HEK293 (cell line): ENCODE data around the gene KCNE4.

ENCODE experiments used
- CTCF ChIA-PET: fragments of 350-600 bp; formaldehyde crosslinking; extraction: SDS; loops from one replicate; lab custom pipeline; 2021; ENCODE audit warnings: antibody characterized with exemption; lab: Yijun Ruan, JAX
- POLR2A ChIA-PET: fragments of 300-600 bp; formaldehyde crosslinking; extraction: SDS; loops from one replicate; lab custom pipeline; 2020; ENCODE audit warnings: antibody characterized with exemption, inconsistent platforms; lab: Yijun Ruan, JAX
- H3K27ac ChIP-seq: fragments of 200-500 bp; sonication (Bioruptor generic); 2 replicates; pipeline ENCODE4 v1.5.1; 2014; ENCODE audit warnings: low read depth, low read length, control low read depth, inconsistent platforms; ENCODE audit errors: extremely low read depth
- H3K36me3 ChIP-seq, 2 experiments: fragments of 200-500 bp in 1 of 2; sonication (Bioruptor generic) in 1 of 2; 1 replicate in 1 of 2; 2 replicates in 1 of 2; pipeline ENCODE4 v1.5.1; 2014 to 2017; ENCODE audit warnings: inconsistent platforms in 2 of 2, low read length in 2 of 2; ENCODE audit not compliant: control insufficient read depth in 2 of 2, insufficient read depth in 1 of 2
- H3K4me1 ChIP-seq: fragments of 200-500 bp; sonication (Bioruptor generic); 2 replicates; pipeline ENCODE4 v1.5.1; 2014; ENCODE audit warnings: mild to moderate bottlenecking, low read length, inconsistent platforms; ENCODE audit not compliant: control insufficient read depth, insufficient read depth
- H3K4me3 ChIP-seq: 2 replicates; pipeline ENCODE4 v1.5.1; 2011; ENCODE audit warnings: low read depth, mild to moderate bottlenecking, control low read depth, low read length, moderate library complexity
- H3K9me3 ChIP-seq: fragments of 200-500 bp; sonication (Bioruptor generic); 2 replicates; pipeline ENCODE4 v1.5.1; 2014; ENCODE audit warnings: low read depth, low read length, inconsistent platforms; ENCODE audit not compliant: control insufficient read depth, insufficient read depth
- GLI4 ChIP-seq: fragments of 450-650 bp; formaldehyde crosslinking; IDR thresholded peaks from 2 replicates; pipeline ENCODE4 v1.5.1; 2016; ENCODE audit warnings: missing biosample characterization, missing genetic modification characterization
- HOXC10 ChIP-seq: sonication (generic); formaldehyde crosslinking; IDR thresholded peaks from 2 replicates; pipeline ENCODE4 v1.8.1; 2023; ENCODE audit warnings: mild to moderate bottlenecking, missing genetic modification reagents
- IKZF3 ChIP-seq: fragments of 450-650 bp; IDR thresholded peaks from 2 replicates; pipeline ENCODE4 v1.5.0; 2018; ENCODE audit warnings: missing biosample characterization, mild to moderate bottlenecking, missing genetic modification characterization, moderate library complexity
- OSR2 ChIP-seq: fragments of 450-650 bp; formaldehyde crosslinking; IDR thresholded peaks from 2 replicates; pipeline ENCODE4 v1.5.1; 2016; ENCODE audit warnings: missing biosample characterization, missing genetic modification characterization
- ZFP3 ChIP-seq: fragments of 450-650 bp; formaldehyde crosslinking; IDR thresholded peaks from 2 replicates; pipeline ENCODE4 v1.5.1; 2016; ENCODE audit warnings: low read depth, missing biosample characterization, missing genetic modification characterization
- ZFP41 ChIP-seq: fragments of 450-650 bp; formaldehyde crosslinking; IDR thresholded peaks from 2 replicates; pipeline ENCODE4 v1.5.1; 2016; ENCODE audit warnings: missing biosample characterization, missing genetic modification characterization, borderline replicate concordance
- ZNF112 ChIP-seq: fragments of 450-650 bp; formaldehyde crosslinking; IDR thresholded peaks from 2 replicates; pipeline ENCODE4 v1.5.0; 2017; ENCODE audit warnings: missing biosample characterization, missing genetic modification characterization
- ZNF169 ChIP-seq: fragments of 450-650 bp; formaldehyde crosslinking; IDR thresholded peaks from 2 replicates; pipeline ENCODE4 v1.5.1; 2016; ENCODE audit warnings: missing biosample characterization, missing genetic modification characterization
- ZNF223 ChIP-seq: fragments of 450-650 bp; formaldehyde crosslinking; IDR thresholded peaks from 2 replicates; pipeline ENCODE4 v1.5.1; 2016; ENCODE audit warnings: missing biosample characterization, missing genetic modification characterization
- ZNF362 ChIP-seq: fragments of 450-650 bp; formaldehyde crosslinking; IDR thresholded peaks from 2 replicates; pipeline ENCODE4 v1.5.1; 2016; ENCODE audit warnings: missing biosample characterization, missing genetic modification characterization
- ZNF366 ChIP-seq: fragments of 450-650 bp; formaldehyde crosslinking; conservative IDR thresholded peaks from 2 replicates; pipeline ENCODE4 v1.5.1; 2016; ENCODE audit warnings: missing biosample characterization, missing genetic modification characterization
- ZNF561 ChIP-seq: fragments of 450-650 bp; IDR thresholded peaks from 2 replicates; pipeline ENCODE4 v1.5.1; 2018; ENCODE audit warnings: missing biosample characterization, missing genetic modification characterization, borderline replicate concordance
- ZNF600 ChIP-seq: fragments of 450-650 bp; formaldehyde crosslinking; IDR thresholded peaks from 2 replicates; pipeline ENCODE4 v1.5.1; 2016; ENCODE audit warnings: missing biosample characterization, missing genetic modification characterization
- ZNF747 ChIP-seq: fragments of 450-650 bp; formaldehyde crosslinking; IDR thresholded peaks from 2 replicates; pipeline ENCODE4 v1.5.1; 2016; ENCODE audit warnings: missing biosample characterization, missing genetic modification characterization
- ZNF768 ChIP-seq: fragments of 450-650 bp; formaldehyde crosslinking; IDR thresholded peaks from 2 replicates; pipeline ENCODE4 v1.5.1; 2018; ENCODE audit warnings: missing biosample characterization, mild to moderate bottlenecking, missing genetic modification characterization
- ZSCAN16 ChIP-seq: fragments of 450-650 bp; formaldehyde crosslinking; IDR thresholded peaks from 2 replicates; pipeline ENCODE4 v1.5.1; 2016; ENCODE audit warnings: missing biosample characterization, missing genetic modification characterization
- ZXDB ChIP-seq: fragments of 450-650 bp; formaldehyde crosslinking; IDR thresholded peaks from 2 replicates; pipeline ENCODE4 v1.5.1; 2016; ENCODE audit warnings: missing biosample characterization, missing genetic modification characterization
- TF ChIP-seq, protein P1 (sequence below): fragments of 450-650 bp; formaldehyde crosslinking; IDR thresholded peaks from 2 replicates; pipeline ENCODE4 v1.5.1; 2017; ENCODE audit warnings: missing biosample characterization, missing genetic modification characterization
- TF ChIP-seq, protein P2 (sequence below): fragments of 450-650 bp; formaldehyde crosslinking; IDR thresholded peaks from 2 replicates; pipeline ENCODE4 v1.5.1; 2016; ENCODE audit warnings: missing biosample characterization, missing genetic modification characterization
- TF ChIP-seq, protein P3 (sequence below): fragments of 450-650 bp; formaldehyde crosslinking; IDR thresholded peaks from 2 replicates; pipeline ENCODE4 v1.5.1; 2016; ENCODE audit warnings: missing biosample characterization, missing genetic modification characterization

The KCNE4 gene

GRCh38 chr2:223039618-223040017, 12.4 kb upstream of the KCNE4 start:
- ChIA-PET POLR2A (no interaction called here), CTCF (interaction anchor here (0.5 to 2.4 kb wide), 2 partner anchors 12 to 1211 kb away, joined by 4 to 7 read pairs; no protein-coding TSS in a partner anchor)
- H3K4me1 ChIP-seq = peaks cover 11% of the 10 kb centered on the region
- TF ChIP-seq ZFP3 (tag by site-specific recombination) (no peak), ZNF561 (tag by site-specific recombination) (no peak), ZNF112 (tag by site-specific recombination) (no peak), GLI4 (no peak), ZSCAN16 (no peak), ZNF768 (no peak), ZNF747 (tag by site-specific recombination) (no peak)
- TF ChIP-seq, protein P1, sequence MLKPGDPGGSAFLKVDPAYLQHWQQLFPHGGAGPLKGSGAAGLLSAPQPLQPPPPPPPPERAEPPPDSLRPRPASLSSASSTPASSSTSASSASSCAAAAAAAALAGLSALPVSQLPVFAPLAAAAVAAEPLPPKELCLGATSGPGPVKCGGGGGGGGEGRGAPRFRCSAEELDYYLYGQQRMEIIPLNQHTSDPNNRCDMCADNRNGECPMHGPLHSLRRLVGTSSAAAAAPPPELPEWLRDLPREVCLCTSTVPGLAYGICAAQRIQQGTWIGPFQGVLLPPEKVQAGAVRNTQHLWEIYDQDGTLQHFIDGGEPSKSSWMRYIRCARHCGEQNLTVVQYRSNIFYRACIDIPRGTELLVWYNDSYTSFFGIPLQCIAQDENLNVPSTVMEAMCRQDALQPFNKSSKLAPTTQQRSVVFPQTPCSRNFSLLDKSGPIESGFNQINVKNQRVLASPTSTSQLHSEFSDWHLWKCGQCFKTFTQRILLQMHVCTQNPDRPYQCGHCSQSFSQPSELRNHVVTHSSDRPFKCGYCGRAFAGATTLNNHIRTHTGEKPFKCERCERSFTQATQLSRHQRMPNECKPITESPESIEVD = no peak
- TF ChIP-seq, protein P2, sequence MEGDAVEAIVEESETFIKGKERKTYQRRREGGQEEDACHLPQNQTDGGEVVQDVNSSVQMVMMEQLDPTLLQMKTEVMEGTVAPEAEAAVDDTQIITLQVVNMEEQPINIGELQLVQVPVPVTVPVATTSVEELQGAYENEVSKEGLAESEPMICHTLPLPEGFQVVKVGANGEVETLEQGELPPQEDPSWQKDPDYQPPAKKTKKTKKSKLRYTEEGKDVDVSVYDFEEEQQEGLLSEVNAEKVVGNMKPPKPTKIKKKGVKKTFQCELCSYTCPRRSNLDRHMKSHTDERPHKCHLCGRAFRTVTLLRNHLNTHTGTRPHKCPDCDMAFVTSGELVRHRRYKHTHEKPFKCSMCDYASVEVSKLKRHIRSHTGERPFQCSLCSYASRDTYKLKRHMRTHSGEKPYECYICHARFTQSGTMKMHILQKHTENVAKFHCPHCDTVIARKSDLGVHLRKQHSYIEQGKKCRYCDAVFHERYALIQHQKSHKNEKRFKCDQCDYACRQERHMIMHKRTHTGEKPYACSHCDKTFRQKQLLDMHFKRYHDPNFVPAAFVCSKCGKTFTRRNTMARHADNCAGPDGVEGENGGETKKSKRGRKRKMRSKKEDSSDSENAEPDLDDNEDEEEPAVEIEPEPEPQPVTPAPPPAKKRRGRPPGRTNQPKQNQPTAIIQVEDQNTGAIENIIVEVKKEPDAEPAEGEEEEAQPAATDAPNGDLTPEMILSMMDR (tag by site-specific recombination) = no peak
- H3K4me3 ChIP-seq = no peak overlapping the region
- no peaks in the 10 kb centered on the region for H3K9me3 ChIP-seq
- H3K36me3 ChIP-seq = no peaks in the 10 kb centered on the region
- no peak overlapping the region for H3K27ac ChIP-seq

DNA sequence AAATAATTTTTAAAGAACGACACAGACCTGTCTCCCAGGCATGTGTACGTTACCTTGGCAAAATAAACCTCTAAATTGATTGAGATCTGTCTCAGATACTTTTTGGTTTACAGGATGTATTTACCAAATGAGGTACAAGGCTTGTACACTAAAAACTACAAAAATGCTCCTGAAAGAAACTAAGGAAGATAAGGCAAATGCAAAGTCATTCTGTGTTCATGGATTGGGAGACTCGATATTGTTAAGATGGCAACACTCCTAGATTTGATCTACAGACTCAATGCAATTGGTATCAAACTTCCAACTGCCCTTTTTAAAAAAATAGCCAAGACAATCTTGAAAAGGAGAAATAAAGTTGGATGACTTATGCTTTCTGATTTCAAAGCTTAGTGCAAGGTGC, 11.5 kb upstream of the KCNE4 start:
- POLR2A ChIA-PET = no interaction called here
- TF ChIP-seq HOXC10 (CRISPR knock-in tag) = no peak
- H3K36me3 ChIP-seq = no peaks in the 10 kb centered on the region
- no peak overlapping the region for H3K27ac ChIP-seq
- no peak overlapping the region for H3K4me3 ChIP-seq
- peaks cover 11% of the 10 kb centered on the region for H3K4me1 ChIP-seq
- H3K9me3 ChIP-seq = no peaks in the 10 kb centered on the region
- CTCF ChIA-PET = no interaction called here

- peaks cover 11% of the 10 kb centered on the region for H3K4me1 ChIP-seq
- H3K36me3 ChIP-seq = no peaks in the 10 kb centered on the region
- H3K9me3 ChIP-seq = no peaks in the 10 kb centered on the region
- no peak overlapping the region for H3K27ac ChIP-seq
- TF ChIP-seq OSR2 (tag by site-specific recombination) = no peak
- peak; percentile 75 for TF ChIP-seq ZNF366 (tag by site-specific recombination)
- no peak for TF ChIP-seq ZNF169 (tag by site-specific recombination)
- 0 out of 2 replicates have a peak, but pooled peaks have one; percentile 49 for TF ChIP-seq IKZF3 (tag by site-specific recombination)
- TF ChIP-seq ZFP41 (tag by site-specific recombination) = no peak
- TF ChIP-seq, protein P3, sequence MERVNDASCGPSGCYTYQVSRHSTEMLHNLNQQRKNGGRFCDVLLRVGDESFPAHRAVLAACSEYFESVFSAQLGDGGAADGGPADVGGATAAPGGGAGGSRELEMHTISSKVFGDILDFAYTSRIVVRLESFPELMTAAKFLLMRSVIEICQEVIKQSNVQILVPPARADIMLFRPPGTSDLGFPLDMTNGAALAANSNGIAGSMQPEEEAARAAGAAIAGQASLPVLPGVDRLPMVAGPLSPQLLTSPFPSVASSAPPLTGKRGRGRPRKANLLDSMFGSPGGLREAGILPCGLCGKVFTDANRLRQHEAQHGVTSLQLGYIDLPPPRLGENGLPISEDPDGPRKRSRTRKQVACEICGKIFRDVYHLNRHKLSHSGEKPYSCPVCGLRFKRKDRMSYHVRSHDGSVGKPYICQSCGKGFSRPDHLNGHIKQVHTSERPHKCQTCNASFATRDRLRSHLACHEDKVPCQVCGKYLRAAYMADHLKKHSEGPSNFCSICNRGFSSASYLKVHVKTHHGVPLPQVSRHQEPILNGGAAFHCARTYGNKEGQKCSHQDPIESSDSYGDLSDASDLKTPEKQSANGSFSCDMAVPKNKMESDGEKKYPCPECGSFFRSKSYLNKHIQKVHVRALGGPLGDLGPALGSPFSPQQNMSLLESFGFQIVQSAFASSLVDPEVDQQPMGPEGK (tag by site-specific recombination) = 0 out of 2 replicates have a peak, but pooled peaks have one; percentile 27
- peak; percentile 14; the same call in 1 of the 2 replicates for TF ChIP-seq ZNF362 (tag by site-specific recombination)
- peak; percentile 69; the same call in 1 of the 2 replicates for TF ChIP-seq ZNF223 (tag by site-specific recombination)
- TF ChIP-seq ZXDB = 0 out of 2 replicates have a peak, but pooled peaks have one; percentile 14
- TF ChIP-seq ZNF600 (tag by site-specific recombination) = peak; percentile 78; the same call in 1 of the 2 replicates
- POLR2A ChIA-PET = no interaction called here
- H3K4me3 ChIP-seq = no peak overlapping the region
- CTCF ChIA-PET = no interaction called here
These were observed 10.4 kb upstream of the KCNE4 start for GRCh38 chr2:223041527-223042109.
